Esophagus squamous epithelium (tissue), 5 donors: ENCODE data around the gene WASL. TPM values are rescaled to one million over a fixed set of nuclear protein-coding genes. Genes with fewer than 3 reads are reported as not detected.

ENCODE experiments used
- DNase-seq: peaks from one replicate; lab custom pipeline; 2025; lab: John Stamatoyannopoulos, UW
- H3K27ac ChIP-seq, 4 donors: fragments of 200-600 bp; sonication (generic); one replicate each; pipeline ENCODE4 v1.5.1; 2016 to 2019; ENCODE audit warnings: mild to moderate bottlenecking in 1 of 4
- H3K27me3 ChIP-seq, 4 donors: fragments of 200-600 bp; sonication (generic); 1 replicate in 3 of 4; 2 replicates in 1 of 4; pipeline versions ENCODE4 v1.5.1 to v1.6.0; 2017 to 2021; ENCODE audit warnings: antibody characterized with exemption in 1 of 4
- H3K36me3 ChIP-seq, 3 donors: fragments of 200-600 bp; sonication (generic); one replicate each; pipeline ENCODE4 v1.5.1; 2016 to 2019
- H3K4me1 ChIP-seq, 3 donors: fragments of 200-600 bp; sonication (generic); one replicate each; pipeline ENCODE4 v1.5.1; 2017 to 2019
- H3K4me3 ChIP-seq, 4 donors: fragments of 200-600 bp; sonication (generic); 1 replicate in 3 of 4; 2 replicates in 1 of 4; pipeline ENCODE4 v1.5.1; 2016 to 2019; ENCODE audit warnings: mild to moderate bottlenecking in 2 of 4, moderate library complexity in 1 of 4
- H3K9me3 ChIP-seq, 3 donors: fragments of 200-600 bp; sonication (generic); one replicate each; pipeline ENCODE4 v1.5.1; 2016 to 2019
- CTCF ChIP-seq, 6 experiments: fragments of 450-650 bp in 4 of 6; fragments of 200-600 bp in 2 of 6; sonication (generic) in 2 of 6; IDR thresholded peaks; one replicate each; pipeline ENCODE4 v1.5.1; 2016 to 2019; ENCODE audit warnings: antibody characterized with exemption in 6 of 6, mild to moderate bottlenecking in 4 of 6, moderate library complexity in 4 of 6
- POLR2A ChIP-seq, 4 donors: fragments of 450-650 bp; IDR thresholded peaks; one replicate each; pipeline ENCODE4 v1.6.1; 2017; ENCODE audit warnings: antibody characterized with exemption in 4 of 4, mild to moderate bottlenecking in 4 of 4, moderate library complexity in 3 of 4
- WGBS, 2 donors: methylation state at CpG; one replicate each; pipeline ENCODE4 v1.1.5; 2018; 5-methylcytosine and 5-hydroxymethylcytosine counted together
- intact Hi-C: fragments of 100-400 bp; cut with DNase I; formaldehyde crosslinking; loops from one replicate; pipeline ENCODE4 v1.15.0; 2022
- total RNA-seq, 4 donors: library from RNA; depleted of rRNA; stranded (reverse); fragments of >200 nt; gene quantifications; one replicate each; pipeline ENCODE4 v1.1.0, GENCODE V29; 2016
- donor health status: DM: yes; HTN: yes; CAD: no.

Gene WASL
- total RNA-seq, 4 donors from 2014 or later, result 26.0 to 34.6 (median 31.3) TPM

GRCh38 chr7:123674399-123675180 is 74.2 kb downstream of the WASL start:
- Histone ChIP-seq H3K4me3 (no peak overlapping the region), H3K36me3 (peaks cover 0 to 6% (median 0%) of the 10 kb centered on the region in 3 donors), H3K9me3 (no peaks in the 10 kb centered on the region), H3K4me1 (peaks cover 3 to 29% (median 7%) of the 10 kb centered on the region in 3 donors), H3K27ac (peak overlapping the region in 2 of 4 donors; percentile 24 to 30), H3K27me3 (no peaks in the 10 kb centered on the region)
- DNase-seq, result no peak
- TF ChIP-seq POLR2A (IDR thresholded peaks at IDR 0.05) (no peak), CTCF (IDR thresholded peaks at IDR 0.05) (no peak)
- intact Hi-C loops, result no loop called here
- WGBS, 2 donors, result 26 to 42% methylated on average over 2 of the region's 2 CpGs

- Histone ChIP-seq H3K9me3 (no peaks in the 10 kb centered on the region), H3K36me3 (no peaks in the 10 kb centered on the region), H3K27ac (peak overlapping the region in 1 of 4 donors; percentile 24), H3K4me1 (peaks cover 3 to 29% (median 7%) of the 10 kb centered on the region in 3 donors), H3K4me3 (no peak overlapping the region), H3K27me3 (no peaks in the 10 kb centered on the region)
- intact Hi-C loops, result no loop called here
- no peak for TF ChIP-seq POLR2A (IDR thresholded peaks at IDR 0.05)
- TF ChIP-seq CTCF (IDR thresholded peaks at IDR 0.05), result no peak
- WGBS, 2 donors, result 68 to 76% methylated on average over 3 of the region's 3 CpGs
- DNase-seq, result no peak
These were observed 74.9 kb downstream of the WASL start for GRCh38 chr7:123673752-123674398.

GRCh38 chr7:123673137-123673732 is 75.6 kb downstream of the WASL start:
- intact Hi-C loops, result no loop called here
- no peak for DNase-seq
- Histone ChIP-seq H3K4me1 (peaks cover 3 to 29% (median 7%) of the 10 kb centered on the region in 3 donors), H3K36me3 (no peaks in the 10 kb centered on the region), H3K9me3 (no peaks in the 10 kb centered on the region), H3K27me3 (no peaks in the 10 kb centered on the region), H3K4me3 (no peak overlapping the region), H3K27ac (no peak overlapping the region)
- no peak for TF ChIP-seq CTCF (IDR thresholded peaks at IDR 0.05)
- no peak for TF ChIP-seq POLR2A (IDR thresholded peaks at IDR 0.05)
- 65 to 84% methylated on average over 5 of the region's 5 CpGs for WGBS, 2 donors

- WGBS, 2 donors, result 87 to 88% methylated on average over 7 of the region's 7 CpGs
- Histone ChIP-seq H3K27ac (no peak overlapping the region), H3K9me3 (no peaks in the 10 kb centered on the region), H3K4me3 (no peak overlapping the region), H3K4me1 (peaks cover 2 to 18% (median 5%) of the 10 kb centered on the region in 3 donors), H3K27me3 (peaks cover 0 to 13% (median 0%) of the 10 kb centered on the region in 4 donors), H3K36me3 (no peaks in the 10 kb centered on the region)
- intact Hi-C loops, result no loop called here
- TF ChIP-seq CTCF (IDR thresholded peaks at IDR 0.05) (no peak), POLR2A (IDR thresholded peaks at IDR 0.05) (no peak)
- DNase-seq, result no peak
These were observed 79.3 kb downstream of the WASL start for GRCh38 chr7:123669485-123669884.

GRCh38 chr7:123666492-123666891 is 82.3 kb downstream of the WASL start:
- Histone ChIP-seq H3K4me3 (no peak overlapping the region), H3K36me3 (no peaks in the 10 kb centered on the region), H3K27ac (no peak overlapping the region), H3K27me3 (peaks cover 0 to 39% (median 0%) of the 10 kb centered on the region in 4 donors), H3K9me3 (no peaks in the 10 kb centered on the region), H3K4me1 (peaks cover 0 to 3% (median 0%) of the 10 kb centered on the region in 3 donors)
- TF ChIP-seq POLR2A (IDR thresholded peaks at IDR 0.05) (no peak), CTCF (IDR thresholded peaks at IDR 0.05) (no peak)
- WGBS, 2 donors, result 50% methylated on average over 1 of the region's 1 CpG
- intact Hi-C loops, result no loop called here
- DNase-seq, result no peak
